Measurements from ENCODE around the gene PITPNC1. TPM values are rescaled to one million over a fixed set of nuclear protein-coding genes. Genes with fewer than 3 reads are reported as not detected.

The PITPNC1 gene
- total and polyA plus RNA-seq, 12 donors: 6.6 to 28.0 (median 11.5) TPM

- Histone ChIP-seq H3K36me3 (no peaks in the 10 kb centered on the region), H3K4me1 (no peaks in the 10 kb centered on the region), H3K27ac (no peak overlapping the region), H3K9me3 (peaks cover 0 to 22% (median 8%) of the 10 kb centered on the region in 11 donors), H3K4me3 (no peak overlapping the region), H3K27me3 (no peaks in the 10 kb centered on the region)
- ATAC-seq (no peak), DNase-seq (no peak)
- TF ChIP-seq CTCF (IDR thresholded peaks at IDR 0.05): no peak
- intact Hi-C loops (cut with DNase I): no loop called here
- WGBS, 2 donors: 71 to 90% methylated on average over 1 of the region's 1 CpG
Measured at GRCh38 chr17:67659028-67659427, 281.9 kb downstream of the PITPNC1 start.

GRCh38 chr17:67662712-67663111 is 285.6 kb downstream of the PITPNC1 start:
- peaks cover 0 to 18% (median 8%) of the 10 kb centered on the region in 11 donors for H3K9me3 ChIP-seq
- H3K36me3 ChIP-seq: no peaks in the 10 kb centered on the region
- no peak overlapping the region for H3K4me3 ChIP-seq
- DNase-seq: no peak
- no peak for TF ChIP-seq CTCF (IDR thresholded peaks at IDR 0.05)
- intact Hi-C loops (cut with DNase I): no loop called here
- ATAC-seq: no peak
- no peaks in the 10 kb centered on the region for H3K4me1 ChIP-seq
- H3K27me3 ChIP-seq: no peaks in the 10 kb centered on the region
- H3K27ac ChIP-seq: no peak overlapping the region

GRCh38 chr17:67663457-67663856 is 286.4 kb downstream of the PITPNC1 start:
- Histone ChIP-seq H3K4me3 (no peak overlapping the region), H3K27ac (no peak overlapping the region), H3K36me3 (peaks cover 0 to 4% (median 0%) of the 10 kb centered on the region in 9 donors), H3K9me3 (peaks cover 0 to 15% (median 1%) of the 10 kb centered on the region in 11 donors), H3K27me3 (no peaks in the 10 kb centered on the region), H3K4me1 (no peaks in the 10 kb centered on the region)
- peak in 2 of 9 donors; percentile 7 to 14 for TF ChIP-seq CTCF (IDR thresholded peaks at IDR 0.05)
- DNase-seq: no peak
- 92 to 94% methylated on average over 9 of the region's 9 CpGs for WGBS, 2 donors
- no peak for ATAC-seq
- intact Hi-C loops (cut with DNase I): no loop called here

GRCh38 chr17:67666028-67666427 is 288.9 kb downstream of the PITPNC1 start:
- no peak for DNase-seq
- Histone ChIP-seq H3K27me3 (no peaks in the 10 kb centered on the region), H3K27ac (no peak overlapping the region), H3K4me1 (peaks cover 0 to 3% (median 0%) of the 10 kb centered on the region in 9 donors), H3K4me3 (no peak overlapping the region), H3K9me3 (peaks cover 0 to 4% (median 0%) of the 10 kb centered on the region in 11 donors), H3K36me3 (peaks cover 0 to 21% (median 0%) of the 10 kb centered on the region in 9 donors)
- no peak for TF ChIP-seq CTCF (IDR thresholded peaks at IDR 0.05)
- WGBS, 2 donors: 93 to 99% methylated on average over 4 of the region's 4 CpGs
- intact Hi-C loops (cut with DNase I): no loop called here
- ATAC-seq: no peak
